Gastroesophageal sphincter (tissue), 3 donors: ENCODE results near the gene MRPL42.

Source experiments
- CTCF ChIP-seq, 4 experiments: fragments of 200-600 bp in 2 of 4; fragments of 450-650 bp in 2 of 4; sonication (generic) in 1 of 4; IDR thresholded peaks; one replicate each; pipeline ENCODE4 v1.5.1; 2017 to 2019; ENCODE audit warnings: antibody characterized with exemption in 4 of 4, mild to moderate bottlenecking in 2 of 4, moderate library complexity in 2 of 4
- POLR2A ChIP-seq, 2 donors: fragments of 450-650 bp; IDR thresholded peaks; one replicate each; pipeline ENCODE4 v1.6.1; 2017; ENCODE audit warnings: antibody characterized with exemption in 2 of 2, mild to moderate bottlenecking in 2 of 2, moderate library complexity in 1 of 2
- POLR2AphosphoS5 ChIP-seq: sonication (generic); formaldehyde crosslinking; IDR thresholded peaks from one replicate; pipeline ENCODE4 v1.6.1; 2017; ENCODE audit warnings: antibody characterized with exemption

GRCh38 chr12:93484315-93484981 is 17.1 kb downstream of the MRPL42 start:
- no peak for TF ChIP-seq CTCF (IDR thresholded peaks at IDR 0.05)
- TF ChIP-seq POLR2A (IDR thresholded peaks at IDR 0.05) = no peak
- TF ChIP-seq POLR2AphosphoS5 = no peak
